GM21423 (cell line): ENCODE data around the gene MARCHF6.
"Not testable (repeated sequence)": the region's sequence is repeated elsewhere in the genome, so short reads cannot be mapped to it uniquely, and the experiment has no call there.

ENCODE experiments used
- ATAC-seq: cut with Tn5 transposase; IDR thresholded peaks from one replicate; pipeline ENCODE4 v1.9.1; 2021; ENCODE audit warnings: mild to moderate bottlenecking, moderate library complexity; ENCODE audit not compliant: unreplicated experiment

MARCHF6 gene

GRCh38 chr5:10374046-10375022 is 20.8 kb downstream of the MARCHF6 start:
- no peak for ATAC-seq

DNA sequence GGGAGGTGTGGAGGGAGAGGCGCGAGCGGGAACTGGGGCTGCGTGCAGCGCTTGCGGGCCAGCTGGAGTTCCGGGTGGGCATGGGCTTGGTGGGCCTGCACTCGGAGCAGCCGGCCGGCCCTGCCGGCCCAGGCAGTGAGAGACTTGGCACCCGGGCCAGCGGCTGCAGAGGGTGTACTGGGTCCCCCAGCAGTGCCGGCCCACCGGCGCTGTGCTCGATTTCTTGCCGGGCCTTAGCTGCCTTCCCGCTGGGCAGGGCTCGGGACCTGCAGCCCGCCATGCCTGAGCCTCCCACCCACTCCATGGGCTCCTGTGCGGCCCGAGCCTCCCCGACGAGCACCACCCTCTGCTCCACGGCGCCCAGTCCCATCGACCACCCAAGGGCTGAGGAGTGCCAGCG is 21.7 kb downstream of the MARCHF6 start:
- not testable (repeated sequence) for ATAC-seq

DNA sequence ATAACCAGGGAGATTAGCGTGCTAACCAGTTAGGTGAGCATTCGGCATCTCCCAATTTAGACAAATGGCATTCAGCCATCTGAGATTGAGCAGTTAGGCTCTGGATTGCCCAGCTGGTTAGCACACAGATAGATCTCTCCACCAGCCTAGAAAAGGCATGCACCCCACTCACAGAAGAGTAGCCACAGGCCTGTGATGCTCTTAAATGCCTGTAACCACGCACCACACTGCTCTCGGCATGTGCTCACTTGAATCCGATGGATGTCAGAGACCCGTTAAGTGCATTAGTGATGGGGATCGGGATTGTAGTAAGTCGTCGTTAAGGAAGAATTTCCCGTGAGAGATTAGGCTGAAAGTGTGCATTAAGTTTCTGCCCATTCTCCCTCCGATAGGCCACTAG is 23.0 kb downstream of the MARCHF6 start:
- ATAC-seq, result no peak

DNA sequence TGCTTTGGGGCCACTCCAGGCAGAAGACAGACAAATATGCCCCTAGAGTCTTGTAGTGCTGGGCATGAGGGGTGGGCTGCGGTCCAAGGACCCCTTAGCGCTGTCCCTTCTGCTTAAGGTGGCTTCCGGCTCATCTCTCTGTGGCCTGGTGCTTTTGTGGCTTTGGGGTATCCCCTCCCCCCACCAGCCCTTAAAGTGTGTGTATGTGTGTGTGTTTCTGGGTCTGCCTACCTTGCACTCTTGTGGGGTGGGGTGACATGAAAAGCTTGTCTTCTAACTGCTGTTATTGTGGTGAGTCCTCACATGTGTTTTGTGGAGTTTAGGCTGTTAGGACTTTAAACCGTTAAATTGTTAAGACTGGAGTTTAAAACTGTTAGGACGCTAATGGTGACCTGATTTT is 23.6 kb downstream of the MARCHF6 start:
- ATAC-seq, result no peak

- ATAC-seq, result no peak
These were observed 28.3 kb downstream of the MARCHF6 start for GRCh38 chr5:10381803-10382202.

DNA sequence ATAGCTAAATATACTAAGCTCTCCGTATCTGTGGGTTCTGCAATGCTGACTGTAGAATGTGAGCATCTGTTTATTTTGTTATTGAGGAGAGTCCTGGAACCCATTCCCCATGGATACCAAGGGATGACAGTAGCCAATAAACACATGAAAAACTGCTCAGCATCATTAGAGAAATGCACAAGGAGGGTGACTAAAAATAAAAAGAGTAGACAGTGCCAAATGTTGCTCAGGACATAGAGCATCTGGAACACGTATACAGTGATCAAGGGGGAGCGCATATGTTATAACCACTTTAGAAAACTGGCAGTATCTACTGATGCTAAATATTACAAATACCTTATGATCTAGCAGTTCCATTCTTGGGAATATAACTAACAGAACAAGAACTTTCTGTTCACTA is 31.0 kb downstream of the MARCHF6 start:
- no peak for ATAC-seq

GRCh38 chr5:10387690-10388089 is 34.2 kb downstream of the MARCHF6 start:
- ATAC-seq, result no peak

DNA sequence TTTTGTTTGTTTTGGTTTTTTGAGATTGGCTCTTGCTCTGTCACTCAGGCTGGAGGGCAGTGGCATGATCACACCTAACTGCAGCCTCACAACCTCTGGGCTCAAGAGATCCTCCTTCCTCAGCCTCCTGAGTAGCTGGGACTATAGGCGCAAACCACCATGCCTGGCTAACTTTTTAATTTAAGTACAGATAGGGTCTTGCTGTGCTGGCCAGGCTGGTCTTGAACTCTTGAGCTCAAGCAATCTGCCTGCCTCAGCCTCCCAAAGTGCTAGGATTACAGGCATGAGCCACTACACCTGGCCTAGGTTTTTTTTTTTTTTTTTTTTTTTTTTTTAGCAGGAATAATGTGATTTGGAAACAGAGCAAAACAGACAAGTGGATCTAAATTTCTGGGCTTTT is 37.6 kb downstream of the MARCHF6 start:
- ATAC-seq, result no peak

DNA sequence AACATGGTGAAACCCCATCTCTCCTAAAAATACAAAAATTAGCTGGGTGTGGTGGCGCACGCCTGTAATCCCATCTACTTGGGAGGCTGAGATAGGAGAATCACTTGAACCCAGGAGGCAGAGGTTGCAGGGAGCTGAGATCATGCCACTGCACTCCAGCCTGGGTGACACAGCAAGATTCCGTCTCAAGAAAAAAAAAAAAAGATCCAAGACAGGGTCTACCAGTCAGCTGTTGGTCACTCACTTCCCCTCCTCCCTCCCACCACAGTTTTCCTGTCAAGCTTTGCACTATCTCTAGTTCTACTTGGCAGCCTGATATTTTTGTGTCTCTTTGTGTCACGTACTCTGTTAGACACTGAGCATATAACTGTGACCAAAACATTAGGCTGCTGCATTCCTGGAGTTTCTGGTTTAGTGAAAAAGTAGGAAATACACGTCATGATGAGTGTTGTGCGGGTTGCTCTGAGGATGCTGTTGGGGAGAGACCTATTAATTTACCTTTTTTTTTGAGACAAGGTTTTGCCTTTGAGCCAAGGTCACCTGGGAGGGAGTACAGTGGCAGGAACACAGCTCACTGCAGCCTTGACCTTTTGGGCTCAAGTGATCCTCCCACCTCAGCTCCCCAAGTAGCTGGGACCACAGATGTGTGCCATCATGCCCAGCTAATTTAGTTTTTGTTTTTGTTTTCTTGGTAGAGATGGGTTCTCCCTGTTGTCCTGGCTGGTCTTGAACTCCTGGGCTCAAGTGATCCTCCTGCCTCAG is 39.3 kb downstream of the MARCHF6 start:
- not testable (repeated sequence) for ATAC-seq

DNA sequence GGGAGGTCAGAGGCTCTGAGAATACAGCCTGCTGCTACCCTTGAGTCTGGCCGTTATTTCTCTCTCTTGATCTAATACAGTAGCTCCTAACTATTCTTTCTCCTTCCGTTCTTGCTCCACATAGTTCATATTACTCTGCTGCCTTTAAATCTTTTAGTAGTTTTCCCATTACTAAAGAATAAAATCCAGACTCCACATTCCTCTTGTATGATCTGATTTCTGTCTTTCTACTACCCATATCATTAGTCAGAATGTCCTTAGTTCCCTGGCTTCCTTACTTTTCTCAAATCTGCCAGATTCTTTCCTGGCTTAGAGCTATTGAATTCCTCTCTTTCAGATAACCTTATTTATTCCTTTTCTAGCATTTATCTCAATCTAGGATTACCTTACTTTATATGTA is 40.0 kb downstream of the MARCHF6 start:
- ATAC-seq, result no peak

- no peak for ATAC-seq
These were observed 43.1 kb downstream of the MARCHF6 start for GRCh38 chr5:10396552-10396951.

- ATAC-seq, result no peak
These were observed 46.3 kb downstream of the MARCHF6 start for GRCh38 chr5:10399839-10400238.

GRCh38 chr5:10400411-10400810 is 46.9 kb downstream of the MARCHF6 start:
- ATAC-seq, result no peak

GRCh38 chr5:10400831-10401230 is 47.3 kb downstream of the MARCHF6 start:
- ATAC-seq, result no peak

DNA sequence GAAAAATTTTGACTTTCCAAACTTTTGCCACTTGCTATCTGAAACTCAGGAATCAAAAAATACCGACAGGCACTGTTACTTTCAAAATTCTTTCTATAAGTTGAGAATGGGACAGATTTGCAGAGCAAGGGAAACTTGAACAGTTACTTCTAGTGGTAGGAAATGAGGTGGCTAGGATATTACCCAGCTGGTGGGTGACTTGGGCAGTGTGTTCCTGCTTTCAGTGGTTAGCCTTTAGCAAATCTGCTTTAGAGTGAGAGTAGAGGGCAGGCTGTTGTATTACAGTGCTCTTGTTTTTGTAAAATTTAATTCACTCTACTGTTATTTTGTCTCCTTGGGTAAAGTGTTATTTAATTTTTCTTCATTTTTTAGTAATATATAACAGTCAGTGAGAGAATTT is 48.0 kb downstream of the MARCHF6 start:
- peak; percentile 85 for ATAC-seq
